ENCODE results near the gene PDS5A.

The PDS5A gene

DNA sequence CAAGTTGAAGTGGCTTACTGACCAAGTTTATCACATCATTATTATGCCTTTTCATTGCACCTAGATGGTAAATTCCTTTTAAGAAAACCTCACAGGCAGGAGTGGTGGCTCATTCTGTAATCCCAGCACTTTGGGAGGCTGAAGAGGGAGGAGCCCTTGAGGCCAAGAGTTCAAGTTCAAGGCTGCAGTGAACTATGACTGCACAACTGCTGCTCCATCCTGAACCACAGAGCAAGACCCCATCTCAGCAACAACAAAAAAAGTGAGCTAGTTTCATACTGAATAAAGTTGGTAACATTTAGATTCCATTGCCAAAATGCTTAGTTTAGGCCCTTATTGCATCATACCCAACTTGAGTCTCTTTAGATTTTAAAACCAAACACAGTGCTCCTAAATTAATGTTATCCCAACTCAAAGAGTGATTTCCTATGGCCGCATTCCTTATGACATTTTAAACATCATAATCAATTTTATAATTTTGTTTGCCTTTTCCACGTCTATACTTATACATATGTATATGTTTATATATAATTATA lies 36.0 kb downstream of the PDS5A start:
- peaks cover 8 to 75% (median 59%) of the 10 kb centered on the region in 11 experiments for H3K36me3 ChIP-seq
- H3K27me3 ChIP-seq, result no peaks in the 10 kb centered on the region
- TF ChIP-seq Cebpa-rat (IDR thresholded peaks at IDR 0.05), result 0 out of 22 replicates have a peak, but pooled peaks of 1 of the 11 experiments have one; percentile 18
- H3K27ac ChIP-seq, result no peak overlapping the region
- H3K4me3 ChIP-seq, result no peak overlapping the region
- H3K9me3 ChIP-seq (replicated peaks in 1 of 11), result no peaks in the 10 kb centered on the region
- no peak overlapping the region for H3K4me2 ChIP-seq
- H3K9ac ChIP-seq, result no peak overlapping the region
- peaks cover 18 to 38% (median 19%) of the 10 kb centered on the region in 10 experiments for H3K4me1 ChIP-seq
- peaks cover 91 to 100% (median 100%) of the 10 kb centered on the region in 11 experiments for H4K20me1 ChIP-seq

DNA sequence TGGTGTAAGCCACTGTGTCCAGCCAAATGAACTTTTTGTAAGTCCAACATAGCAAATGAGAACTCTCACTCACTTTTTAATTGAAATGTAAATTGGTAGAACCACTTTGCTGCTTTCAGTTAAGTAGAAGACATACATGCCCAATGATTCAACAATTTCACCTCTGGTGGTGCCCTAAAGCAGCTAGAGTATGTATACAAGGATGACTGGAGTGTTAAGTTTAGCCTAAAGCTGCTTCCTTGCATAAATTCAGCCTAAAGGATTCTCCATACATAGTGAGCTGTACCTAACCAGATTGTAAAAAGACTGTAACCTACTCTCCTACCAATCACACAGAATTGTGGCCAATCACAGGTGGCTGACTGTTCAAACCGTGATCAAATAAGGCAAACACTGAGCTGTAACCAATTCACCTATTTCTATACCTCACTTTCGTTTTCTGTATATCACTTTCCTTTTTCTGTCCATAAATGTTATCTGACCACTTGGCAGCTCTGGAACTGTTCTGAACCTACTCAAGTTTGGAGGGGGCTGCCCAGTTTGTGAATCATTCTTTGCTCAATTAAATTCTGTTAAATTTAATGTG lies 39.9 kb downstream of the PDS5A start:
- Histone ChIP-seq H3K9ac (no peak overlapping the region), H4K20me1 (peaks cover 93 to 100% (median 100%) of the 10 kb centered on the region in 11 experiments), H3K36me3 (peaks cover 20 to 79% (median 63%) of the 10 kb centered on the region in 11 experiments), H3K4me2 (no peak overlapping the region), H3K27me3 (no peaks in the 10 kb centered on the region), H3K4me1 (peaks cover 15 to 43% (median 20%) of the 10 kb centered on the region in 10 experiments), H3K27ac (no peak overlapping the region), H3K9me3 (replicated peaks in 1 of 11) (no peaks in the 10 kb centered on the region), H3K4me3 (no peak overlapping the region)
- no peak for TF ChIP-seq Cebpa-rat (IDR thresholded peaks at IDR 0.05)

DNA sequence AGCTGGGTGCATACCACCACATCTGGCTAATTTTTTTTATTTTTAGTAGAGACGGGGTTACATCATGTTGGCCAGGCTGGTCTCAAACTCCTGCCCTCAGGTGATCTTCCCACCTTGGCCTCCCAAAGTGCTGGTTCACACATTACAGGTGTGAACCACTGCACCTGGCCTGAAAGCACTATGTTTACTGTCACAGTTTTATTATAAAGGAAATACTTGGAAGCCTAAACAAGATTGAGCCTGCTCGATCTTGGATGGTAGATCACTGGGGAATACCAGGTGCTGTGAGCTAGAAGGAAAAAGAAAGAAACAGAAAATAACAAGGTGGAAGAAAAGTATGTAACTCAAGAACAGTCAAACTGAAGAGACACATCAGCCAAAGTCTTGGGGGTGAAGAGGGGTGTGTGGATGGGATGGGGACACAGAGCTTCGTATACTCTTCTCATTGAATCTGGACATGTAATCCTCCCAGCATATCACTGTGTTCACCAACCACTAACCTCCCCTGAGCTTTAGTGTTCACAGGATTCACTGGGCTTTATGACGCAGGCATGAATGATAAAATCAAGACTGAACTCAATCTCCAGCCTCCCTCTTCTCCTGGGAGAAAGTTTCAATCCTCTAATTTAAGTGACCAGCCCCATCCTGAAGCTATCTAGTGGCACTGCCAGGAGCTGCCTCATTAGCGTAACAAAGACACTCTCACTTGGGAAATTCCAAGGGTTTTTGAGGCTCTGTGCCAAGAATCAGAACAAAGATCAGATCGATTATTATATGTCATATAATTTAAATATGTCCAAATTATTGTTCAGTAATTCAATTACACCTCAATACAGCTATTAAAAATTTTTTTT lies 40.9 kb downstream of the PDS5A start:
- no peak overlapping the region for H3K9ac ChIP-seq
- peaks cover 93 to 100% (median 100%) of the 10 kb centered on the region in 11 experiments for H4K20me1 ChIP-seq
- no peak overlapping the region for H3K4me3 ChIP-seq
- no peaks in the 10 kb centered on the region for H3K9me3 ChIP-seq (replicated peaks in 1 of 11)
- no peak overlapping the region for H3K27ac ChIP-seq
- peaks cover 15 to 44% (median 22%) of the 10 kb centered on the region in 10 experiments for H3K4me1 ChIP-seq
- H3K36me3 ChIP-seq, result peaks cover 26 to 83% (median 65%) of the 10 kb centered on the region in 11 experiments
- no peak for TF ChIP-seq Cebpa-rat (IDR thresholded peaks at IDR 0.05)
- no peaks in the 10 kb centered on the region for H3K27me3 ChIP-seq
- no peak overlapping the region for H3K4me2 ChIP-seq

DNA sequence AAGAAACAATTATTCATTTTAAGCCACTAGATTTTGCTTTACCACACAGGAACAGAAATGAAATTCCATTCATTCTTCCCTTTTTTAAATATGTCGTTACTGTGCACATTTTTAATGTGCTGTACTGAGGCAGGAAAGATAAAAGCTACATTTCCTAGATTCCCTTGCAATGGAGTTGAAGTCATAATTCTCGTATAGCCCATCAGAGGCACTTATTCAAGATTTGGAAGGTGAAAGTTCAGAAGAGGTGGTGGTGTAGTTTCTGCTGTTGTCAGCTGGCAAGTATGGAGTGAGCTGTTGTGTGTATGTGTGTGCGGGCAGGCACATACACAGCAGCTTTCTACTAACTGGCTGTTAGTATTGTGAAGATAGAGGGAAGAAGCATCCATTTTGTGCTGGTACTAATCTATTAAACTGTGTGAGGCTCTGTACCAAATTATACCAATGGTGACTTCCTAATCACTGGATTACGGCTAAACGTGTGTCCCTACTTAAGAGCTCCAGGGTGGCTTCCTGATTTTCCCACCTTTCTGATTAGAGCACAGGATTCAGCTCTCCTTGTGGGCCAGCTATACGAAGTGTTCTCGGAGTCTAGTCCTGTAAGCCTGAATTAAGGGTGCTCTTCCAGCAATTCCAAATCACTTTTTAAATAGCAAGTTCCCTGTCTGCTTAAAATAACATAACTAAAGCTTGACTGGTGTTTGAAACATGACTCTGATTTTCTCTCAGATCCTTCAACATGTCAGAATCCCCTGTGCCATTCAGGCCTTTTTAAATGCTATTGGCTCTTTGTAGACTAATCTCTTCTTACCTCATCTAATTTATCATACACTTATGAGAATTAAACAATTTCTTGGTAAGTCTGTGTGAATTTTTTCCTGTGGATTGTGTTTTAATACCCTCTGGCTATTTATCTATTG lies 43.8 kb downstream of the PDS5A start:
- Histone ChIP-seq H3K4me1 (peaks cover 15 to 50% (median 25%) of the 10 kb centered on the region in 10 experiments), H3K9me3 (replicated peaks in 1 of 11) (no peaks in the 10 kb centered on the region), H3K36me3 (peaks cover 20 to 65% (median 56%) of the 10 kb centered on the region in 11 experiments), H4K20me1 (peaks cover 90 to 100% (median 98%) of the 10 kb centered on the region in 11 experiments), H3K27ac (peak overlapping the region in 5 of 11 experiments; percentile 5 to 28 (median 8); a peak in 3 of 22 replicates), H3K4me2 (peak overlapping the region; percentile 2 to 56 (median 24); a peak in 17 of 22 replicates), H3K9ac (0 out of 22 replicates have a peak overlapping the region, but pooled peaks of 2 of the 11 experiments have one; percentile 6 to 37), H3K27me3 (no peaks in the 10 kb centered on the region), H3K4me3 (no peak overlapping the region)
- no peak for TF ChIP-seq Cebpa-rat (IDR thresholded peaks at IDR 0.05)

DNA sequence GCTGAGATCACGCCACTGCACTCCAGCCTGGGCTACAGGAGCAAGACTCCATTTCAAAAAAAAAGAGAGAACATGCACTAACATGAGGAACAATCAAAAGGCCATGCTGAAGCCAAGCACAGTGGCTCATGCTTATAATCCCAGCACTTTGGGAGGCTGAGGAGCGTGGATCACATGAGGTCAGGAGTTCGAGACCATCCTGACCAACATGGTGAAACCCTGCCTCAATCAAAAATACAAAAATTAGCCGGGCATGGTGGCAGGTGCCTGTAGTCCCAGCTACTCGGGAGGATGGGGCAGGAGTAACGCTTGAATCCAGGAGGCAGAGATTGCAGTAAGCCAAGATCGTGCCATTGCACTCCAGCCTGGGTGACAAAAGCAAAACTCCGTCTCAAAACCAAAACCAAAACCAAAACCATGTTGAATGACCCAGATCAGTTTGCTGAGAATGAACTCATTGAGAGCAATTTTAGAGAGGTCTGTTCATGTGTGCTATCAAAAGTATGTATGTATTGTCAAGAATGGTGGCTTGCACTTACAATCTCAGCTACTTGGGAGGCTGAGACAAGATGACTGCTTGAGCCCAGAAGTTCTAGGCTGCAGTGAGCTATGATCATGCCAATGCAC lies 44.8 kb downstream of the PDS5A start:
- H3K4me2 ChIP-seq, result peak overlapping the region in 10 of 11 experiments; percentile 2 to 56 (median 27); a peak in 14 of 22 replicates
- H3K27ac ChIP-seq, result peak overlapping the region in 1 of 11 experiments; percentile 39; a peak in 1 of 22 replicates
- H3K4me1 ChIP-seq, result peaks cover 15 to 50% (median 25%) of the 10 kb centered on the region in 10 experiments
- no peak overlapping the region for H3K9ac ChIP-seq
- no peak for TF ChIP-seq Cebpa-rat (IDR thresholded peaks at IDR 0.05)
- peaks cover 92 to 100% (median 98%) of the 10 kb centered on the region in 11 experiments for H4K20me1 ChIP-seq
- no peak overlapping the region for H3K4me3 ChIP-seq
- H3K27me3 ChIP-seq, result no peaks in the 10 kb centered on the region
- H3K36me3 ChIP-seq, result peaks cover 19 to 65% (median 55%) of the 10 kb centered on the region in 11 experiments; a peak in 21 of 22 replicates
- H3K9me3 ChIP-seq (replicated peaks in 1 of 11), result no peaks in the 10 kb centered on the region

DNA sequence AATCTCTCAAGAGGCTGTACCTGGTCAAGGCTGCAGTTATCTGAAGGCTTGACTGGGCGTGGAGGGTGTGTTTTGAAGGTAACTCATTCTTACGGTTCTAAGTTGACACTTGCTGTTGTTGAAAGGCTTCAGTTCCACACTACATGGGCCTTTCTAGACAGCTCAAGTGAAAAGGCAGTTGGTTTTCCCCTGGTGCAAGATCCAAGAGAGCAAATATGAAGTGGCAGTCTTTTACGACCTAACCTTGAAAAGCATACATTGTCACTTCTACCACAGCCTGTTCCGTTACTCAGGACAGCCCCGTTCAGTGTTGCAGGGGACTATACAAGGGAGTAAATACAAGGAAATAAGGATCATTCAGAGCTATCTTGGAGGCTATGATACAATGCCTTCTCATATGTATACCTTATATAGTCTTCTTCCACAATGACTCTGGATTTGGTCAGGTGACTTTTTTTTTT lies 46.2 kb downstream of the PDS5A start:
- H3K4me3 ChIP-seq, result no peak overlapping the region
- TF ChIP-seq Cebpa-rat (IDR thresholded peaks at IDR 0.05), result no peak
- H3K4me2 ChIP-seq, result no peak overlapping the region
- no peak overlapping the region for H3K9ac ChIP-seq
- no peak overlapping the region for H3K27ac ChIP-seq
- no peaks in the 10 kb centered on the region for H3K9me3 ChIP-seq (replicated peaks in 1 of 11)
- peaks cover 15 to 48% (median 25%) of the 10 kb centered on the region in 10 experiments for H3K4me1 ChIP-seq
- H3K36me3 ChIP-seq, result peaks cover 30 to 65% (median 53%) of the 10 kb centered on the region in 11 experiments
- H4K20me1 ChIP-seq, result peaks cover 81 to 97% (median 89%) of the 10 kb centered on the region in 11 experiments
- no peaks in the 10 kb centered on the region for H3K27me3 ChIP-seq

DNA sequence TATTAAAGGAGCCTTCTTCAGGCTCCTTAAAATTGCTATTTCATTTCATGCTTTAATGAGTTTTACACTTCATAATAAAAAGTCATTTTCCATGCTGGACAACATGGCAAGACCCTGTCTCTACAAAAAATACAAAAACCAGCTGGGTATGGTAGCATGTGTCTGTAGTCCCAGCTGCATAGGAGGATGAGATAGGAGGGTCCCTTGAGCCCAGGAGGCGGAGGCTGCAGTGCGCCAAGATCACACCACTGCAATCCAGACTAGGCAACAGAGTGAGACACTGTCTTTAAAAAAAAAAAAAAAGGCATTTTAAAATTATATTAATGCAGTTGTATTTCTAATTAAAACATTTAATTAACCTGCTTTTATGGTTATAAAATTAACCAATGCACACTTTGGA lies 49.2 kb downstream of the PDS5A start:
- Histone ChIP-seq H3K36me3 (peaks cover 50 to 85% (median 67%) of the 10 kb centered on the region in 11 experiments), H3K9ac (no peak overlapping the region), H3K4me2 (no peak overlapping the region), H3K4me3 (no peak overlapping the region), H3K9me3 (replicated peaks in 1 of 11) (no peaks in the 10 kb centered on the region), H3K4me1 (peaks cover 8 to 37% (median 12%) of the 10 kb centered on the region in 10 experiments; a peak in 19 of 20 replicates), H3K27me3 (no peaks in the 10 kb centered on the region), H4K20me1 (peaks cover 55 to 85% (median 70%) of the 10 kb centered on the region in 11 experiments), H3K27ac (no peak overlapping the region)
- TF ChIP-seq Cebpa-rat (IDR thresholded peaks at IDR 0.05), result no peak

DNA sequence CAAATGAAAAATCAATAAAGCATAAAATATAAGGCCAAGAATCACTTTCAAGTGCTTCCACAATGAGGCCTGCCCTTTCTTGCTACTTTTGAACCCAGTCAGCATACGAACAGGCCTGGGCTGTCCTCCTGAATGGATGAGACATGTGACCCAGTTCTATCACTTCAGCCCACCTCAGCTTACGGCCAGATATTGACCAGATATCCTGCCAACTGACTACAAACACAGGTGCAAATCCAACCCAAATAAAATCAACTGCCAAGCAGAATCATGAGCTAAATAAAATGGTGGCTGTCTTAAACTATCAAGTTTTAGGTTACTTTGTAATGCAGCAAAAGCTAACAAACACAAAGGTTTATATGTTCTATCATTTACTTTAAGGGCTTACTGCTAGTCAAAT lies 53.7 kb downstream of the PDS5A start:
- peaks cover 0 to 8% (median 0%) of the 10 kb centered on the region in 10 experiments; a peak in 1 of 20 replicates for H3K4me1 ChIP-seq
- no peaks in the 10 kb centered on the region for H3K27me3 ChIP-seq
- H3K36me3 ChIP-seq, result peaks cover 80 to 100% (median 91%) of the 10 kb centered on the region in 11 experiments
- no peak overlapping the region for H3K4me2 ChIP-seq
- no peaks in the 10 kb centered on the region for H3K9me3 ChIP-seq (replicated peaks in 1 of 11)
- H3K4me3 ChIP-seq, result no peak overlapping the region
- H4K20me1 ChIP-seq, result peaks cover 15 to 65% (median 41%) of the 10 kb centered on the region in 11 experiments; a peak in 19 of 22 replicates
- no peak for TF ChIP-seq Cebpa-rat (IDR thresholded peaks at IDR 0.05)
- H3K27ac ChIP-seq, result no peak overlapping the region
- H3K9ac ChIP-seq, result no peak overlapping the region

Measured in BLaER1 treated with 17β-estradiol and CSF1 and Interleukin-3, amounts not matched to agents 10 nM and 100 nM (cell line).